Erythroblast (primary cell): ENCODE measurements around the gene ISX.
"Not testable (repeated sequence)": the region's sequence is repeated elsewhere in the genome, so short reads cannot be mapped to it uniquely, and the experiment has no call there.

ENCODE experiments used
- DNase-seq, 2 experiments: peaks; one replicate each; lab custom pipeline; 2025; lab: John Stamatoyannopoulos, UW
- GATA1 ChIP-seq: IDR thresholded peaks from 2 replicates; pipeline ENCODE4 v1.6.1; 2011; ENCODE audit warnings: low read depth, mild to moderate bottlenecking, control low read depth, low read length, moderate library complexity
- POLR2A ChIP-seq: IDR thresholded peaks from 2 replicates; pipeline ENCODE4 v1.6.1; 2011; ENCODE audit warnings: mild to moderate bottlenecking, low read length

The ISX gene

DNA sequence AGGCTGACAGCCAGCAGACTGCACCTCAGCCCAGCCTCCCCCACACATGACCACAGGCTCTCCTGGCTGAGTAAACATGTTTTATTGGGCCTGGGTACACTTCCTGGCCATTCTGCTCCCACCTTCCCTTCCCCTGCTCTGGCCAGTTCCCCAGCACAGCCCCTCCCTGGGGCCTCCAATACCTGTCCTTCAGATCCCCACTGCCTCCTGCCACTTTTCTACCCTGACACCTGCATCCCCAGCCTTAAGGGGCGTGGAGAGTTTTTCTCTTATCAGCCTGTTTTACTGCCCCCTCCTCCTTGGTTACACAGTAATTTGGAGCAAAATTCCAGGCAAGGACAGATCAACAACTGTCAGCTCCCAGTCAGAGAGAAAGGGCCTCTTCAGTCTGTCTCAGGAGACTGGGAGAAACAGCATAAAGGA is at the start of gene ISX:
Gene ISX, plus strand, starts transcription at position 363 of the 423 bp plus-strand sequence. CDS start 930 bp downstream, outside the sequence.
- no peak for DNase-seq
- TF ChIP-seq GATA1 (no peak), POLR2A (no peak)

DNA sequence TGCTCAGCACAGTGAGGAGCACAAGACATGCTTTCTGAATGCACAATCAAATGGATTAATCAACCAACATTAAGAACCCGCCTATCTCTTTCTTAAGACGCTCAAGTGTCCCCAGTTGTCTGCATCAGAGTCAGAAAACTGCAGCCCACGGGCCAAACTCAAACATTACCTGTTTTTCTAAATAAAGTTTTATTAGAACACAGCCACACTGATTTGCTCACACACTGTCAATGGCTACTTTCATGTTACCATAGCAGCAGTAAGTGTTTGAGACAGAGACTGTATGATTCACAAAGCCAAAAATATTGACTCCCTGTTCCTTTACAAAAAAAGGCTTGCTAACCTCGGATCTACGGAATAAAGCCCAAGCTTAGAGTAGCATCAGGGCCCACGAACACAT is 49.0 kb upstream of the ISX start:
- no peak for DNase-seq
- TF ChIP-seq GATA1 (no peak), POLR2A (no peak)

DNA sequence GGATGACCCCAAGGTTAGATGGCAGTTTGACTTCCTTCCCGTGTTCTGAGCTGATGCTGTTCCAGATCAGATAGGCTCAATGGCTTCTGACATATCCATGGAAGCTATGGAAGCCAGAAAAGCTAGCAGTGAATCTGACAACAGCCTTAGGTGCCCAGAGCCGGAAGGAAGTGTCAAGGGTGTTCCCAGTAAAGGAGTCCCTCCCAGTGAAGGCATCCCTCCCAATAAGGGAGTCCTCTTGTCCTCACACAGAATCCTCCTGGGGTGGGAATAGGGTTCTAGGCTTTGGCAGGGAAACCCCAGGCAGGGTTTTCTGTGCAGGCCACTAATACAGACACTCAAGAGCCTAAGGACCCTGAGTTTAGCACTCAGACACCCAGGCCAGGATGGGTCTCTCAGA is 47.0 kb upstream of the ISX start:
- TF ChIP-seq GATA1: no peak
- TF ChIP-seq POLR2A: no peak
- no peak for DNase-seq

DNA sequence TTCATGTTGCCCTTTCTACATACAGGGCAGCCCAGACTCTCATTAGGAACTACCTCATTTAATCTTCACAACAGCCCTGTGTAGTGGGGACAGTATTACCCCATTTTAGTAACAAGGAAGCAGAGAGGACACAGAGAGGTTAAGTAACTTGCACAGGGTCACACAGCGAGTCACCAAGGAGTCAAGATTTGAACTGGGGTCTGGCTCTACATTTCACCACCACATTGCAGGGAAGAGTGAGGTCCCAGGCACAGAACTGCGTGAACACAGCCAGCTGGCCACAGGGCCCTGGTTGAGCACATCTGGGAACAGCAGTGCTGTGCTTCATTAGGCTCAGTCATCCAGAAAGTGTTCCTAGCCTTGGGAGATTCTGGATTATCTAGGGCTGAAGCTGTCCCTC is 45.4 kb upstream of the ISX start:
- DNase-seq: no peak
- TF ChIP-seq POLR2A: no peak
- no peak for TF ChIP-seq GATA1

DNA sequence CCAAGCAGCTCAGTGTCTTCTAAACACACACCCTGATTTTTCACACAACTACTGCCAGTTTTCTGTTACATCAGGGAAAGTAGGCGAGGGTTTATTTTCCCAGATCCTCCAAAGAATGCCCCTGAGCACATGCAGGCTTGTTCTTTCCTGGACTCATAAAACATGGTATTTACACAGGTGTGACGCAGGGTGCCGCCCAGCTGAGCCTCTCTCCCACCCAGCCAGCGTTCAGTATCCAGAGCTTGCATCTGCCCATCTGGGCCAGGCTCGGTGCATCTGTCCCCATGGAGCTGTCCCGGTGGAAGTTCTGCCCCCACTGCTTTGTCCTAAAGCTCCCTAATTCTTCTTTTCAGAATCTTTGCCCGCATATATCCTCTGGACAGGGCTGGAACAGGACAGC is 44.8 kb upstream of the ISX start:
- TF ChIP-seq GATA1 (no peak), POLR2A (no peak)
- DNase-seq: no peak

DNA sequence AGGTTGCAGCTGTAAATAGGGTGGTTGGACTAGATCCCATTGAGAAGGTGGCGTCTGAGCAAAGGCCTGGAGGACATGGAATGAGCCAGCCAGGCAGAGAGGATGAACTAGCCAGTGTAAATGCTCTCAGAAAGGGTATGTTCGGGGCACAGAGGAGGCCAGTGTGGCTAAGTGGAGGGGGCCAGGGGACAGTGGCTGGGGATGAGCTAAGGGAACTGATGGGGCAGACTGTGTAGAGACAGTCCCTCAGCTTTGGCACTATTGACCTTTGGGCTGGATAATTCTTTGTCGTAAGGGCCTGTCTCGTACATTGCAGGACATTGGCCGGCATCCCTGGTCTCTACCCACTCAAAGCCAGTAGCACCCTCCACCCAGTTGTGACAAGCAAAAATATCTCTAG is 43.7 kb upstream of the ISX start:
- no peak for TF ChIP-seq GATA1
- no peak for TF ChIP-seq POLR2A

DNA sequence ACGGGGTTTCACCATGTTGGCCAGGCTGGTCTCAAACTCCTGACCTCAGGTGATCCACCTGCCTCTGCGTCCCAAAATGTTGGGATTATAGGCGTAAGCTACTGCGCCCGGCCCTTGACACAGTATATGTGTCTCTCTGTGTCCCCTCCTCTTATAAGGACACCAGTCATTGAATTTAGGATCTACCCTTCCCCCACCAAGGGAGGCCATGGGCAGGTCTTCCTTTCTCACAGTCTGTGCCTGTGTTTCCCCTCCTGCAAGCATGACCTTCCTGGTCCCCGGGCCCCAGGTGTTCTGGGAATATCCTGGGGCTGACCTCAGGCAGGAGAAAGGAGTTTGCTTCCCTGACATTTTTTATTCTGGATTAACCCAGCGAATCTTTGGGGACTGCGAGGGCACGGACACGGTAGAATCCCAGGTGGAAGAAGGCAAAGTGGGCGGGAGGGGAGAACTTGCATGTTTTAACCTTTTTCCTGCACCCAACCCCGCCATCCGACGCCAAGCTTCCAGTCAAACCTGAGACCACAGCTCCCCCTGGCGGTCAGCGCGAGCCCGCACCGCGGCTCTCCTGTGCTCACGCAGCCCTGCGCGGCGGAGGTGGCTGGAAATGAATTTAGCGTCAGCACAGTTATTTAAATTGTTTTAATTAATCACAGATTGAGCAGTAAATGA is 42.1 kb upstream of the ISX start:
- TF ChIP-seq GATA1 (no peak), POLR2A (no peak)

More for the DNA sequence above, 43.7 kb upstream of the ISX start:
- no peak for DNase-seq

DNA sequence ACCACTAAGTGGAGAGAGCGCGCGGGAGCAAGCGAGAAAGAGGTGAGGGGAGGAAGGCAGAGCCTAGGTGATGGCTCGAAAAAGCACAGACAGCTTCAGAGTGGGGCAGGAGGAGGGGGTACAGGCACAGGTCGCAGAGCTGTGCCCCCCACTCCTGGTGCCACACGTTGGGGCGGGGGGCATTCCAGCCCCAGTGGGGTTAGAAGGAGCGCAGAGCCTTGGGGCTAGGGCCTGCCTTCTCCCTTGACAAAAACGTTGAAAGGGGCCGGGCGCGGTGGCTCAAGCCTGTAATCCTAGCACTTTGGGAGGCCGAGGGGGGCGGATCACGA is 41.6 kb upstream of the ISX start:
- no peak for DNase-seq
- TF ChIP-seq POLR2A (no peak), GATA1 (no peak)

More for the DNA sequence above, 42.1 kb upstream of the ISX start:
- peak; percentile 50 to 76 for DNase-seq

DNA sequence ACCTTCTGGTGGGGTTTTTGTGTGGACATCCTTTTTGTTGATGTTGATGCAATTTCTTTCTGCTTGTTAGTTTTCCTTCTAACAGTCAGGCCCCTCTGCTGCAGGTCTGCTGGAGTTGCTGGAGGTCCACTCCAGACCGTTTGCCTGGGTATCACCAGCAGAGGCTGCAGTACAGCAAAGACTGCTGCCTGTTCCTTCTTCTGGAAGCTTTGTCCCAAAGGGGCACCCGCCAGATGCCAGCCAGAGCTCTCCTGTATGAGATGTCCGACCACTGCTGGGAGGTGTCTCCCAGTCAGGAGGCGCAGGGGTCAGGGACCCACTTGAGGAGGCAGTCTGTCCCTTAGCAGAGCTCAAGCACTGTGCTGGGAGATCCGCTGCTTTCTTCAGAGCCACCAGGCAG is 35.8 kb upstream of the ISX start:
- not testable (repeated sequence) for DNase-seq

DNA sequence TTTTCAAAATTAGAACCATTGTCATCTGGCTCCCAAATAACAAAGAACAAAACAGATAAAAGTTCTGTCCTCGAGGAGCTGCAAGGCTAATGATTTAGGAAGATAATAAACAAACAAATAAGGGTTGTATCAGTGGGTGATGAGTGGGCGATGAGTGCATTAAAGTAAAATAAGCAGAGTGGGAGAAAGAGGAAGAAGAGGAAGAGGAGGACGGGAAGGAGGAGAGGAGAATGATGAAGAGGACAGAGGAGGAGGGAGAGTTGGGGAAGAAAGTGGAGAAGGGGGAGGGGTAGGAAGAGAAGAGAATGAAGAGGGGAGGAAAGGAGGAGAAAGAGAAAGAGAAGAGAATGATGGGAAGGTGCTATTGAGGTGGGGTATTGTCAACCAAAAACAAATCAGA is 33.4 kb upstream of the ISX start:
- TF ChIP-seq GATA1: no peak
- TF ChIP-seq POLR2A: no peak

DNA sequence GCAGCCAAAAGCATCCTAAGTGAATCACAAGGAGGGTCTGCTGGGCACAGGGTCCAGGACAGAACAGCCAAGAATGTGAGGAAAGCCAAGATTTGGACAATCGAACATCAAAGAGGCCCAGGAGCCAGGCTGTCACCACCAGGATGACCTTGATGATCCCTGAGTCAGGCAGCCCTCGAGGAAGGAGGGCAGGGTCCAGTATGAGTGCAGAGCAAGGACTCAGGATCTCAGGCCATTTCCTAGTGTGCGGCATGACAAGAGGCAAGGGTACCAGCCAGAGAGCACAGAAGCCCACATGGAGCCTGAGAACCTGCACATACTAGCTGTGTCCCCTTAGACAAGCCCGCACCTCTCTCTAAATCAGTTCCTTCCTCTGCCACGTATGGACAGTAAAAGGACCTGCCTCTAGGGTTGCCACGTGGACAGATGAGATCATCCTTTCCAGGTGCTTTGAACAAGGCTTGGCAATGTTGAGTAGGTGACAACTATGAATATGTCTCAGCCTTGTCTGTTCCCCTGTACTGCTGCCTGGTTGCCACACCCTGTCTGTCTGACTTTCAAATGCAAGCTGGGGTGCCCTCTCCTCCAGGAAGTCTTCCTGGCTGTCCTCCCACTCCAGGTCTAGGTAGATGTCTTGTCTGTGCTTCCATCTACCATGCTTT is 32.2 kb upstream of the ISX start:
- DNase-seq: no peak
- TF ChIP-seq POLR2A: no peak

More for the DNA sequence above, 33.4 kb upstream of the ISX start:
- DNase-seq: no peak

DNA sequence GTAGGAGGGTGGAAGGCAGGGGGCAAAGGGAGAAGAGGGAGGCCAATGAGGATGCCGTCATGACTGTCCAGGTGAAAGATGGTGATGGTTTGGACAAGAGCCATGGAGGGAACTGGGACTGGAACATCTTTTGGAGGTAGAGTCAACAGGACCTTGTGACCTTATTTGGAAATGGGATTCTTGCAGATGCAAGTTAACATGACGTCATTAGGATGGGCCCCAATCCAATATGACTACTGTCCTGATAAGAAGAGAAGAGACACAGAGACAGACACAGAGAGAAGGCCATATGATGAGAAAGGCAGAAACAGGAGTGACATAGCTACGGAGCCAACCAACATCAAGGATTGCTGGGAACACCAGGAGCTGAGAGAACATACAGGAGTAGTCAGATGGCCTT is 31.0 kb upstream of the ISX start:
- peak in 1 of 2 experiments; percentile 20 for DNase-seq
- TF ChIP-seq POLR2A: no peak
- no peak for TF ChIP-seq GATA1

DNA sequence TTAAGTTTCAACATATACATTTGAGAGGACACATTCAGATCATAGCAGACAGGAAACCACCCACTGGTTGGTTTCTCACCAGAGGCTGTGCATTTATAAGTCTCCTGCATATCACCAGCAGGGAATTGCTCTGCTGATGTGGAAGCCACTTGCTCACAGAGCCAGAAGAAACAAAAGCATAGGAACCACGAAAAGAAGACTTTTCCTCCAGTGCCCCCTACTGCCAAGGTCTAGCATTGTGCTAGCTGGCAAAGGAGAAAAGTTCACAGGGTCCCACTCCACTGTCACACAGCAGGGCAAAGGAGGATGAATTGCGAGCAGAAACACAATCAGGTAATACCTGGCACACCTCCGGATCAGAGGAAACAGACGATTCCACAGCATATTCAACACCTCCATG is 28.9 kb upstream of the ISX start:
- DNase-seq: no peak
- TF ChIP-seq GATA1: no peak
- no peak for TF ChIP-seq POLR2A

DNA sequence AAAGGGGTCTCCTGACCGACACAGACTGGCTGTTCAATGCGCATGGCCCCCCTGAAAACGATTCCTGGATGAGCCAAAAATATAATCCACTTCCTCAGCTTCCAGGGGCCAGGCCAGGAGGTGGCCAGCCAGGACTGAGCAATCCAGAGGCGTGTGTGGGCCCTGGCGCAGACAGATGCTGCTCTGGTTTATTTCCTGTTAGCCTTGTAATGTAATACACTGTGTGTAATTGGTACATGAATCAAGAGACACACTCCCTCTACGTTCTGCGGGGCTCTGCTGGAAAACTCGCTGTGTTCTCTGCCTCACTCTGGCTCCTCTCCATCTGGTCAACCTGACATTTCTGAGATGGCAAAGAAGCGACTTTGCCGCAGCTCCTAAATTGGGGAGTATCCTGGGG is 26.3 kb upstream of the ISX start:
- no peak for DNase-seq
- TF ChIP-seq GATA1 (no peak), POLR2A (no peak)
